Stimulated activated CD4-positive, alpha-beta T cell treated with anti-CD3 and anti-CD28 coated beads, Interleukin-12 subunit alpha, Interleukin-12 subunit beta, amount 100 ng/mL, for 24 hours (primary cell): ENCODE results near the gene ZBTB2.
"Not testable (repeated sequence)": the region's sequence is repeated elsewhere in the genome, so short reads cannot be mapped to it uniquely, and the experiment has no call there.

Experiments used
- DNase-seq, 2 experiments: peaks; one replicate each; pipeline ENCODE4 v3.0.0-alpha.2; 2020; ENCODE audit warnings: low read depth in 2 of 2

Gene ZBTB2

DNA sequence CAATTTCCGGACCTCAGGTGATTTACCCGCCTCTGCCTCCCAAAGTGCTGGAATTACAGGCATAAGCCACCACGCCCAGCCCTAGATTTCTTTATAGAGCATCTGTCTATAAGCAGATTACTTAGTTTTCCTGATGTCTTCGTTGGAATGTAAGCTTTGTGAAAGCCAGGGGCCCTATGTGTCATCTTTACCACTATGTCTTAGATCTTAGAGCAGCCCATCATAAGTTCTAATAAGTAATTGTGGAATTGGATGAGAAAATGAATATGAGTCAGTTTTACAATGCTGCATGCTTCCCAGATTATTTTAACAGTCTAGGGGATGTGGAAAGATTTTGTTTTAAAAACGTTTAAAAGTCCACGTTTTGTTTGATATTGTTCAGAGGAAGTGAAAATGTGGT is 9.1 kb upstream of the ZBTB2 start:
- DNase-seq: no peak

DNA sequence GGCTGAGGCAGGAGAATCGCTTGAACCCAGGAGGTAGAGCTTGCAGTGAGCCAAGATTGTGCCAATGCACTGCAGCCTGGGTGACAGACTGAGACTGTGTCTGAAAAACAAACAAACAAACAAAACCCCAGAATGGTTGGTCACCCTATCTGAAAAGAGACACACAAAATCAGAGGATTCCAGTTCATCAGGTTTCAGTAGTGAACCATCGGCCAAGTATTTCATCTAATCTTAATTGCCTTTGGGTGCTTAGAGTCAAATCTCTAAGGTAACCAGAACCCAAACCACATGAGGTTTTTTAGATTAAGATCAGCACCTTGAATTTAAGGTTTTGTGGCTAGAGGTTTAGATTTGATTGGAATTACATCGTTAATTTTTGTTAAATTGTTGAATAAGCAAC is 8.3 kb upstream of the ZBTB2 start:
- DNase-seq: no peak

DNA sequence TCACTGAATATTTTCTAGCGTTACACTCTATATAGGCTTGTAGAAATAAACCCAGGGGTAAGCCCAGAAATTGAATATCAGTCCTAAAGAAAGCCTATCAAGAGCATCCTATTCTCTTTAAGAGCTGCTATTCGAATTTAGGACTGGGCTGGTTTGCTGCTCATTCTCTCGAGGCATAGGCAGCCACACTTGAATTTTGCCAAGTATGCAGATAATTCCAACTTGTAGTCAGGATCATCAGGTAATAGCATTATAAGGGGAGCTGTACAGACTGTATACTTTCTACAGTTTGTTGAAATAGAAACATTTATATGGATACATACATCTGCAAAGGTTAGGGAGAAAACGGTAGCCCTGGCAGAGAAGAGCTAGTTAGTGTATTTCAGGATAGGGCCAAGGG is 2.1 kb upstream of the ZBTB2 start:
- DNase-seq: no peak

DNA sequence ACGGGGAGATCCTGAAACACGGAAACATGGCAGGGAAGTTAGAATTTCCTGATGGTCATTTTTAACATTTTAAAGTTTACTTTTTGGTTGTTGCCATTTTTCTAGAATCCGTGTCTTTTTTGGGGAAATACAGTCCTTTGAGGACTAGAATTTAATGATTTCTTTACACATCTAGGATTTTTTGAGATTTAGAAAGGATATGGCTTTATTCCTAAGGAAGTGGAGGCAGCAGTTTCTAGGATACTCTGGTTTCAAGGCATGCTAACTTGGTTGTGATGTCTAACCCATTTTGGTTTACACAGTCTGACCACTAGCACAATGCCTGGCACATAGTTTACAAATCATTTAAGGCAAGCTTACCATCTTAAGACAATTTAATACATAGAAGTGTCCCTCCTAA is 1.1 kb upstream of the ZBTB2 start:
- DNase-seq: no peak

GRCh38 chr6:151390851-151391470 is 398 bp downstream of the ZBTB2 start:
- DNase-seq: peak; percentile 68 to 69

DNA sequence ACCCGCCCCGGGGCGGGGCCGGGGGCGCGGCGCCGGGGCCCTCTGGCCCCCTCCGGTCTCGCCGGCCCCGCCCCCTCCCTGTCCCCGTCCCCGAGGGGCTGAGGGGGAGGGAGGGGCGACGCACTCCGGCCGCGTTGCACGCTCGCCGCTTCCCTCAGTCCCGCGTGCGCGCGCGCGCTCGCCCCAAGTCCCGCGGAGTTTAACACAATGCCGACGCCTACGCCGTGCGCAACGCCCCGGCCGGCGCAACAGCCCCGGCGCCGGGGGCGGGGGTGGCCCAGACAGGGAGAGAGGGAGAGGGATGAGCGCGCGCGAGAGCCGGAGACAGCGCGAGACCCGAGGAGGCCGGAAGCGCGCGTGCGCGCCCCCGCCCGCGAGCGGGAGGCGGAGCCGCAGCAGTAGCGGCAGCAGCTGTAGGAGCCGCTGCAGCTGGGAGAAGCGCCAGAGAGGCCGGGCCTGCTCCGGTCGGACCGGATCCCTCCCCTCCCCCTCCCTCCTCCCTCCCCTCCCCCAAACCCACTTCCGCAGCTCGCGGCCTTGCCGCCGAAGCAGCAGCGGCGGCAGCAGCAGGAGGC is 996 bp downstream of the ZBTB2 start:
- peak; percentile 93 to 97 for DNase-seq

- no peak for DNase-seq
Measured at GRCh38 chr6:151389618-151390275, 1.6 kb downstream of the ZBTB2 start.

DNA sequence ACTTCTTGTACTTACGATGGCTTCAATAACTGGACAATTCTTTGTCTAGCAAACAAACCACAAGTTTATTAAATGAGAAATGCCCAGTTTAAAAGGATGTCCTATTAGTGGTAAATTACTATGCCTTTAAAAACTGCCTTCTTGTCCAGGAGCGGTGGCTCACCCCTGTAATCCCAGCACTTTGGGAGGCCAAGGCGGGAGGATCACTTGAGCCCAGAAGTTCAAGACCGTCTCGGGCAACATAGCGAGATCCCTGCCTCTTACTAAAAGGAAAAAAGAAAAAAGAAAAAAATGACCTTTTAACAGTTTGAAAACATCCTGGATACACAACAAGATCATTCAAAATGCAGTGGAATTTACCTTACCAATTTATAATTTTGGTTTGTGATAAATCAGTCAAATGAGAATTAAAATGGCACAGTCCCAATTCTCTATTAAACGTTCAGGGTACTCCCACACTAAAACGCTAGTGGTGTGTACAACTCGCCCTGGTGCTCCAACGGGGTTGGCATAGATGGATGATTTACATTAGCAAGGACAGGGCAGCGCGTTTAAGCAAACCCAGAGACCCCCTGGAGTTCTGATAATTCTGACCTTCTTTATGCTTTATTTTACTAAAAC is 2.3 kb downstream of the ZBTB2 start:
- no peak for DNase-seq

- no peak for DNase-seq
Measured at GRCh38 chr6:151388236-151388635, 3.1 kb downstream of the ZBTB2 start.

DNA sequence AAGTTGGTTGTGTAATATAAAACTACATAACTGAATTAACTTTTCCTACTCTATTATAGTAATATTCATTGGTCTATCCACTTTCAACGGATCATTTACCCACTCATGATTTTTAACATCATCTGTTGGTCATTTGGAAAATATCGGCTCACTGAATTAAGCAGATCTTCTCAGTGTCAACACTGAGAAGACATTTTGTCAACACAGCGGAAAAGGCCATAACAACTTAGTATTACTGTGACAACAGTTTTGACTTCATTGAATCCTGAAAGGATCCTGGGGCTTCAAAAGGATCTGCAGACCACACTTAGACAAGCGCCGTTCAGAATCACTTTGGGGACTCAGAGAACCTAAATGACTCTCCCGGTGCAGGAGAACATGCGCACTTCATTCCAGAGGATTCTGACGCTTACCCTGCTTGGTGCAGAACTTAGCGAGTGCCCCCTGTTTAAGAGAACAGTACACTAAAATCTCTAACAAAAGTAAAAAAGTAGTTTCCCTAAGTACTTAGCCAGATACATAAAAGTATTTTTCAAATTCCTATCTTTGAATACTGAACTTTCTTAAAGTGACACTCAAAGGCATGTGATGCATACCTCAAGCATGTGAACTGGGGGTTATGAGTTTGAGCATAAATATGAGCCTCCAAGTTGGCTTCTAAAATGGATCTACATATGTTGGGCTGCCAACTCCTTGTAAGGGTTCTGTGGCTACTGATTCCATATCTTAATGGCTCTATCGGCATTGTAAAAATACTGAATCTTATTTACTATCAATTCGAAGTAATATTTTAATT is 4.0 kb downstream of the ZBTB2 start:
- no peak for DNase-seq

- DNase-seq: no peak
Measured at GRCh38 chr6:151385177-151385576, 6.2 kb downstream of the ZBTB2 start.

DNA sequence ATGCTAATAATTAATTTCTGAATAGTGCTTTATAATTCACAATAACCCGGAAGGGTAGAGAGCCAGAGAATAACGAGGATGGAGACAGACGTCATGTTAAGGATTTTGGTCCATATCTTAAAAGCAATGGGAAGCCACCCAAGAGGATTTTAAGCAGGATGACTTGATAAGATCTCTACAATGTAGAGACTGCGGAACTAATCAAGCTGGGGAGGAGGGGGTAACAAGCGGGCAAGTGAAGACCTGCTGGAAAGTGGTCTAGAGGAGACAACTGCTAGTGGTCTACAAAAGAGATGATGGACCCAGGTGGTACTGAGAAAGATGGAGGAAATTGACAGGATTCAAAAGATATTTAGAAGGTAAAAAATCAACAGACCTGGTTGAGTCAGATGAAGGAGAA is 7.2 kb downstream of the ZBTB2 start:
- DNase-seq: no peak

DNA sequence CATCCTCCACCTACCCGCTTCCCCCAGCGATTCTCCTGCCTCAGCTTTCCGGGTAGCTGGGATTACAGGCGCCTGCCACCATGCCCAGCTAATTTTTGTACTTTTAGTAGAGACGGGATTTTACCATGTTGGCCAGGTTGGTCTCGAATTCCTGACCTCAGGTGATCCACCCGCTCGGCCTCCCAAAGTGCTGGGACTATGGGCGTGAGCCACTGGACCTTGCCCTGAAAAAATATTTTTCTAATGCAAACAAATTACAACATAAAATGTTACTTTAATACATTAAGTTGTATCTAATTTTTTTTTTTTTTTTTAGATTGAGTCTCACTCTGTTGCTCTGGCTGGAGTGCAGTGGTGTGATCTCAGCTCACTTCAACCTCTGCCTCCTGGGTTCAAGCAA is 8.7 kb downstream of the ZBTB2 start:
- DNase-seq: not testable (repeated sequence)

DNA sequence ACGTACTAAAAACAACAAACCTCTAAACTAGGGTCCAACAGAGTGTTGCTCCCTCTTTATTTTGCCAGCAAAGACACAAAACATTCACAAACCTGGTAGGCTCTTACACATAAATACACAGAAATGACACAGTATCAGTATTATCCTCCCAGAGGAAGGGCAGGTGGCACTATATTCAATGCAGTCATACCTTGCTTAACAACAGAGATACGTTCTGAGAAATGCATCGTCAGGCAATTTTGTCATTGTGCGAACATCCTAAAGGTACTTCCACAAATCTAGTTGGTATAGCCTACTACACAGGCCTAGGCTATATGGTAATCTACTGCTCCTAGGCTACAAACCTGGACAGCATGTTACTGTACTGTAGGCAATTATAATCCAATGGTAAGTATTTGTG is 9.6 kb downstream of the ZBTB2 start:
- DNase-seq: no peak

GRCh38 chr6:151380848-151381205 is 10.5 kb downstream of the ZBTB2 start:
- DNase-seq: no peak

DNA sequence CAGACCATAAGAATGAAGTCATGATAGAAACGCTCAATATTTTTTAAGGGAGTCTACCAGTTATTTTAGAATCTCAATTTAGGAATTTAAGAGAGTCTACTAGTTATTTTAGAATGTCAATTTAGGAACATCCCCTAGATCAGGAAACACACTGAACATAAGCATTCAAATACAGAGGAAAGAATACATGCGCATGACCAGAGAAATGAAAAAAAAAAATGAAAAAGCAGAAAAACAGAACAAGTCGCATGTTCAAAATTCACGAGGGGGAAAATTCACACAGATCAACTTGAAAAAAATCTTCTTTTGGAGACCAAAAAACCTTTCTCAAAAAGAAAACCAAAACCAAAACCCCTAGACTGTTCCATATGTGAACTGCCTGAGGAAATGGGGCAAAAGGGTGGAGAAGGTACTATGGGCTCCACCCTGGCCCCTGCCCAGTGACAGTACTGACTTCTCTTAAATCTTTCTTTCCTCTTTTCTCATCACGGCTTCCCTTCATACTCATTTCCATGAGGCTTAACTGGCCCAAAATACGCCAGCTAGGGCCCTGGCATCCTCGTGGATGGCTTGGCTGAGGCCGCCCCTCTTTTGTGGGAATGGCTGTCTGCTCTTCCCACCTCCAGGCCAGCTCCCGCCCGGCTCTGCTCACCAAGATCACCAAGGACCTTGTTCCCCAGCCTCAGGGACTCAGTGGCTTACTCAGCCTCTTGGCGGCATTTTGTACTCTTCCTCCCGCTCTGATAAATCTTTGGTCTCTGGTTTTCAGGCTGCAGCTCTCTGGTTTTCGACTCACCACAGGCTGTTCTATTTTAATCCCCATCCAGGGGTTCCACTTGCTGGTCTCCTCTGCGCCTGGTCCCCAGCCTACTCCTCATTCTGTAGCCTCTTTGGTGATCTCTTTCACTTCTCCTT is 11.2 kb downstream of the ZBTB2 start:
- no peak for DNase-seq

DNA sequence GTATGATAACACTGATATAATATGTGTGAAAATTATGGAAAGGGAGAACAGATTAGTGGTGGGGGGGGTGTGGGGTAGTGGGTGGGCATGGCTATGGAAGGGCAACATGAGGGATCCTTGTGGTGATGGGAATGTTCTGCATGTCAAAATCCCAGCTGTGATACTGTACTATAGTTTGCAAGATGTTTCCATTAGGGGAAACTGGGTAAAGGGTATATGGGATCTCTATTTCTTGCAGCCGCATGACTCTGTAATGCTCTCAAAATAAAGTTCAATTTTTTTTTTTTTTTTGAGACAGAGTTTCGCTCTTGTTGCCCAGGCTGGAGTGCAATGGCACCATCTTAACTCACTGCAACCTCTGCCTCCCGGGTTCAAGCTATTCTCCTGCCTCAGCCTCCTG is 14.3 kb downstream of the ZBTB2 start:
- DNase-seq: no peak

DNA sequence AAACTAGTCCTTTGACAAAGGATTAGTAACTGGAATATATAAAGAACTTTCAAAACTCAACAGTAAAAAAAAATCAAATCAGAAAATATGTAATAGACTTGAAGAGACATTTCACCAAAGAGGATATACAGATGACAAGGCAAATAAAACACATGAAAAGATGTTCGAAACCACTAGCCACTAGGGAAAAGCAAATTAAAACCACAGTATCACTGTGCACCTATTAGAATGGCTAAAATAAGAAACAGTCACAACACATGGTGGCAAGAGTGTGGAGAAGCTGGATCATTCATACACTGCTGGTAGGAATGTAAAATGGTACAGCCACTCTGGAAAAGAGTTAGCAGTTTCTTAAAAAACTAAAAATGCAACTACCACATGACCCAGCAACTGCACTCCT is 14.9 kb downstream of the ZBTB2 start:
- DNase-seq: no peak

- DNase-seq: no peak
Measured at GRCh38 chr6:151375833-151376232, 15.5 kb downstream of the ZBTB2 start.

DNA sequence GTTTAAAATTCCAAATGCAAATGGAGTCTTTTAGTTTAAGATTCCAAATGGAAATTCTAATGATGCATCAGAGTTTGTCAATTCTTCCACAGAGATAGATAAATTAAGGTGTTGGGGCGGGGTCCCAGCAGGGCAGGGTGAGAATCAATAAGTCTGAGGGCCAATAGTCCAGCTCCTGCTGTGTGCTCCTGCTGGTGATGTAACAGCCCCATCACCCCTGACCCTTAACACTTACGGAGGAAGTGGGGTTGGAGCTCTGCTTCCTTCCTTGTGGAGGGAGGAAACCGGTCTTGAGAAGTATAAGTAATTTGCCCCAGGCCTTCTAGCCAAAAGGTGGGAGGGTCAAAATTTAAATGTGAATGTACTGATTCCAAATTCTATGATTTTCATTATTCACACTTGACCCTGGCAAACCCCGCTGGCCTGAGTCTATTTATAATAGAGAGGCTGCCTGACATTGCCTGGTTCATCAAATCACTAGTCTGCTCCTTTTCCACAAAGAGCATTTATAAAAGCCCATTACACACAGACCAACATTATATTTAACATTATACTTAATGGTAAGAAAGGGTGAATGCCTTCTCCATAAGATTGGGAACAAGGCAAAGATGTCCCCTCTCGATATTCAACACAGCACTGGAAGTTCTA is 17.2 kb downstream of the ZBTB2 start:
- DNase-seq: no peak

DNA sequence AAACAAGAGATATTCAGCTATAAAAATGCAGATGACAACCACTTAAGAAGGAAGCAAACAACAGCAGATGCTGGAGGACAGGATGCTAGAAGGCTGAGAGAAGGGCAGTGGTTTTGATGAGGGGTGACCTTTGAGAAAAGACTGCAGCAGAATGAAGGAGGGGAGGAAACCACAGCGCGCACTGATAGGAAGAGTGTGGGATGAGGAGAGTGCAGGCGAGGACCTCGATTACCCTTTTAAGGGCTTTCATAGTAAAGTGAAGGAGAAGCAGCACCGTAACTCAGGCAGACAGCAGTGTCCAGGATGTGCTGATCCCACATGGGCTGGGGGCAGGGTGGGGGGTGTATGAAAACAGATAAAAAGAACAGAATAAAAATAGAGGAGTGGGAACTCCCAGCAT is 19.2 kb downstream of the ZBTB2 start:
- no peak for DNase-seq
